H1 (cell line): ENCODE data around the gene CCDC171.

Source experiments
- ATF3 ChIP-seq: IDR thresholded peaks from 2 replicates; pipeline ENCODE4 v1.6.1; 2011; ENCODE audit warnings: low read depth, mild to moderate bottlenecking, low read length; ENCODE audit not compliant: insufficient read depth
- BRCA1 ChIP-seq: IDR thresholded peaks from 2 replicates; pipeline ENCODE4 v1.6.1; 2012; ENCODE audit warnings: low read depth, low read length, improper control_type of control experiment
- CTCF ChIP-seq, 3 experiments: IDR thresholded peaks; 1 replicate in 2 of 3; 2 replicates in 1 of 3; pipeline versions ENCODE4 v1.5.1 to v1.6.1; 2011; ENCODE audit warnings: low read length in 3 of 3, mild to moderate bottlenecking in 3 of 3, inconsistent platforms in 2 of 3, low read depth in 1 of 3, moderate library complexity in 1 of 3; ENCODE audit not compliant: insufficient read depth in 1 of 3; ENCODE audit errors: control extremely low read depth in 1 of 3
- EZH2 ChIP-seq: fragments of 200-600 bp; sonication (generic); IDR thresholded peaks from 2 replicates; pipeline ENCODE4 v1.7.1; 2012; ENCODE audit warnings: low read depth, mild to moderate bottlenecking, moderate library complexity, low read length, inconsistent platforms; ENCODE audit not compliant: severe bottlenecking
- GABPA ChIP-seq: IDR thresholded peaks from 2 replicates; pipeline ENCODE4 v1.6.1; 2011; ENCODE audit warnings: mild to moderate bottlenecking, low read length, moderate library complexity, borderline replicate concordance; ENCODE audit not compliant: insufficient read depth
- MAX ChIP-seq: IDR thresholded peaks from 2 replicates; pipeline ENCODE4 v1.6.1; 2012; ENCODE audit warnings: inconsistent platforms
- POLR2AphosphoS5 ChIP-seq: IDR thresholded peaks from 2 replicates; pipeline ENCODE4 v1.6.1; 2011; ENCODE audit warnings: low read depth, low read length
- RAD21 ChIP-seq, 2 experiments: IDR thresholded peaks in 1 of 2; conservative IDR thresholded peaks in 1 of 2; 2 replicates each; pipeline ENCODE4 v1.6.1; 2011; ENCODE audit warnings: low read depth in 2 of 2, low read length in 2 of 2, improper control_type of control experiment in 1 of 2, inconsistent platforms in 1 of 2, mild to moderate bottlenecking in 1 of 2, moderate library complexity in 1 of 2
- TAF1 ChIP-seq: IDR thresholded peaks from 2 replicates; pipeline ENCODE4 v1.6.1; 2011; ENCODE audit warnings: mild to moderate bottlenecking, low read depth, low read length
- ZNF274 ChIP-seq: IDR thresholded peaks from 2 replicates; pipeline ENCODE4 v1.7.0; 2012; ENCODE audit warnings: low read length, borderline replicate concordance; ENCODE audit errors: extremely low read depth

- TF ChIP-seq MAX (no peak), ZNF274 (no peak), ATF3 (no peak), POLR2AphosphoS5 (no peak), GABPA (no peak), RAD21 (IDR thresholded peaks at IDR 0.05 in 1 of 2, conservative IDR thresholded peaks at IDR 0.05 in 1 of 2; ENCODE audit: low read depth in 2 of 2, low read length in 2 of 2) (peak in 1 of 2 experiments; percentile 15; a peak in 1 of 4 replicates), EZH2 (no peak), CTCF (IDR thresholded peaks at IDR 0.05; ENCODE audit: control extremely low read depth in 1 of 3, insufficient read depth in 1 of 3, low read depth in 1 of 3, low read length in 3 of 3) (peak in 1 of 3 experiments; percentile 2; a peak in 2 of 4 replicates), TAF1 (no peak), BRCA1 (no peak)
Observed at GRCh38 chr9:15967068-15967467, 414.2 kb downstream of the CCDC171 start.
